Coronary artery (tissue), 2 donors: ENCODE measurements around the gene CDH2.

ENCODE experiments used
- DNase-seq: peaks from one replicate; pipeline ENCODE4 v3.0.0-alpha.2; 2017; ENCODE audit warnings: low spot score
- H3K27ac ChIP-seq, 2 donors: fragments of 200-600 bp; sonication (generic); one replicate each; pipeline ENCODE4 v1.5.1; 2016 to 2019
- H3K4me3 ChIP-seq: fragments of 200-600 bp; sonication (generic); 2 replicates; pipeline ENCODE4 v1.5.1; 2016; ENCODE audit warnings: mild to moderate bottlenecking, moderate library complexity
- TF ChIP-seq, protein P1 (sequence below): fragments of 200-600 bp; sonication (generic); IDR thresholded peaks from one replicate; pipeline ENCODE4 v1.5.1; 2019; ENCODE audit warnings: antibody characterized with exemption

CDH2 gene

DNA sequence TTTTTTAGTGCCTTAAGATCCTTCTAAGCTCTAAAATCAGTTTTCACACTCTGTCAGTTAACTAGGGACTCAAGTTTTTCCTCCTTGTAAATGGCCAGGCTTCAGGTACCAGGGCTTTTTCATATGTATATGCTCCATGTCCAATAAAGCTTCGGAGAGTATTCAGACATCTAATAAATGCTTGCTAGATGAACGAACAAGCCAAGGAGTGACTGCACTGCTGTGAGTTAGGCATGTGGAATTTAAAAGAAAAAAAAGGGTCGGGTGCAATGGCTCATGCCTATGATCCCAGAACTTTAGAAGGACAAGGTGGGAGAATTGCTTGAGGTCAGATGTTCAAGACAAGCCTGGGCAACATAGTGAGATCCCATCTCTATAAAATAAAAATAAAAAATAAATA lies 81.9 kb downstream of the CDH2 start:
- TF ChIP-seq, protein P1, sequence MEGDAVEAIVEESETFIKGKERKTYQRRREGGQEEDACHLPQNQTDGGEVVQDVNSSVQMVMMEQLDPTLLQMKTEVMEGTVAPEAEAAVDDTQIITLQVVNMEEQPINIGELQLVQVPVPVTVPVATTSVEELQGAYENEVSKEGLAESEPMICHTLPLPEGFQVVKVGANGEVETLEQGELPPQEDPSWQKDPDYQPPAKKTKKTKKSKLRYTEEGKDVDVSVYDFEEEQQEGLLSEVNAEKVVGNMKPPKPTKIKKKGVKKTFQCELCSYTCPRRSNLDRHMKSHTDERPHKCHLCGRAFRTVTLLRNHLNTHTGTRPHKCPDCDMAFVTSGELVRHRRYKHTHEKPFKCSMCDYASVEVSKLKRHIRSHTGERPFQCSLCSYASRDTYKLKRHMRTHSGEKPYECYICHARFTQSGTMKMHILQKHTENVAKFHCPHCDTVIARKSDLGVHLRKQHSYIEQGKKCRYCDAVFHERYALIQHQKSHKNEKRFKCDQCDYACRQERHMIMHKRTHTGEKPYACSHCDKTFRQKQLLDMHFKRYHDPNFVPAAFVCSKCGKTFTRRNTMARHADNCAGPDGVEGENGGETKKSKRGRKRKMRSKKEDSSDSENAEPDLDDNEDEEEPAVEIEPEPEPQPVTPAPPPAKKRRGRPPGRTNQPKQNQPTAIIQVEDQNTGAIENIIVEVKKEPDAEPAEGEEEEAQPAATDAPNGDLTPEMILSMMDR = no peak
- no peak for DNase-seq
- Histone ChIP-seq H3K4me3 (no peak overlapping the region), H3K27ac (no peak overlapping the region)

DNA sequence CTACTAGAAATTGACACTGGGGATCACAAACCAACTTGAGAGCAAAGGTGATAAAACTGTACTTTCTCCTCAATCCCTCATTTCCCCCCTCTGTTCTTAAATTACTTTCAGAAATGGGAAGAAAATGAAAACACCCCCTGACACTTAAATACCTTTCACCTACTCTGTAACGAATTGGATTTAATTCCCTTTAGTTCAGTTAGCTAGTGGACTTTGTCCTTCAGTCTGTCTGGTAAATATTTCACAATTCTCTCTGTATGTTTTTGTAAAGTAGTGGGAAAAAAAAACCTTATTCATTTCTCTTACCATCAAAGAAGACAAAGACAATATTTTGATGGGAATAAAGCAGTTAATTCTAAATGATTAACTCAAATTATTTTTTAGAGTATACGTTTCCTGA lies 85.7 kb downstream of the CDH2 start:
- TF ChIP-seq, protein P1 = no peak
- Histone ChIP-seq H3K27ac (no peak overlapping the region), H3K4me3 (no peak overlapping the region)
- no peak for DNase-seq

DNA sequence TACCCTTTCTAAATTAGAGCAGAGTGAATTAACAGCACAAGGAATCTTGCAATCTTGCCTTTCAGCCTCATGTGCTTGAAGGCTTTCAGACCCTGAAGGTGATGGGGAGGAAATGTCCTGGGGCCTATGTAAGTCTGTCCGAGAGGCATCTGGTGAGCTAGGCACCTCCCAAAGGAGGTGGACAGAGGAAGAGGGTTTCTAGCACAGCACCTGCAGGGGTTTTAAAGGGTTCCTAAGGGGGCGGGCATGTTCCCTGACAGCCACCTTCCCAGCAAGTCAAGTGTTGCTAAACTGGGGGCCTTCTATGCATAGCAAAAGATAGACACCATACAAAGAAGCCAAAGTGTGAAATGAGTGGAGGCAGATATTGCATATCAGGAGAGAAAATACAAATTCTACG lies 88.5 kb downstream of the CDH2 start:
- no peak overlapping the region for H3K27ac ChIP-seq
- no peak for DNase-seq
- TF ChIP-seq, protein P1 = no peak
- H3K4me3 ChIP-seq = no peak overlapping the region

GRCh38 chr18:28086670-28087552 lies 90.0 kb downstream of the CDH2 start:
- peak overlapping the region in 1 of 2 donors; percentile 18 for H3K27ac ChIP-seq
- TF ChIP-seq, protein P1 = no peak
- H3K4me3 ChIP-seq = peak overlapping the region; percentile 41
- DNase-seq = no peak

DNA sequence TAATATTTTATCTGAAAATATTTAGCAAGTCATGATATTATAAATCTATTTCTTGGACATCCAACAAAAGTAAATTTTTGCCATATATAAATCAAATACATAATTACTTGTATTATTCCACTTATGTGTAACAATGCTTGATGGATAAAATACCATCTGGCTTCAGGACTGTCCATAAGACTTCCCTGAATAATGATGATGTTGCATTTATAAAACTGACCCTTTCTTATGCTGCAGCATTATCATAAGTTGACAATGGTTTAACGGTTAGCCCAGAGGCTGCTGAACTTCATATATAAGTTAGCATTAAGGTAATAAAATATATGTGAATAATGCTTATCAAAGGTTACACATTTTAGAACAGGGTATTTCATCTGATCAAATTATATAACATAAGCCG lies 95.4 kb downstream of the CDH2 start:
- H3K4me3 ChIP-seq = no peak overlapping the region
- no peak overlapping the region for H3K27ac ChIP-seq
- TF ChIP-seq, protein P1 = no peak
- no peak for DNase-seq

DNA sequence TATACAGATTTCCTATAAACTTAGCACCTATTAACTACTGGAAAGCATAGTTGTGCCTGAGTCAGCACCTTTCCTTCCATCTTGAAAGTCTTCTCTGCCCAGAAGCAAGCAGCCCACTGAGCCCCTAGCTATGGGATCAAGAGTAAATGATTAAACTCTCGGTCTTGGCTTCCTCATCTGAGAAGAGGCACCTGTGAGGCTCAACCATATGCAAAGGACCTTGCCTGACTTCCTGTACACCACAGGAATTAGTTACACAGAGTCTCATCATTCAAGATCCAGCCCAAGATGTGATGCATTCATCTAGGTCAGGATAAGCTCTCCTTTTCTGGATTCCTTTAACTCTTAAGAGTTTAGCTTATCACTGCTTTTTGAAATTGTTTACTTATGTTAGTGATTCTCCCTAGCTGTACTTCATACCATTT lies 96.0 kb downstream of the CDH2 start:
- TF ChIP-seq, protein P1 = no peak

DNA sequence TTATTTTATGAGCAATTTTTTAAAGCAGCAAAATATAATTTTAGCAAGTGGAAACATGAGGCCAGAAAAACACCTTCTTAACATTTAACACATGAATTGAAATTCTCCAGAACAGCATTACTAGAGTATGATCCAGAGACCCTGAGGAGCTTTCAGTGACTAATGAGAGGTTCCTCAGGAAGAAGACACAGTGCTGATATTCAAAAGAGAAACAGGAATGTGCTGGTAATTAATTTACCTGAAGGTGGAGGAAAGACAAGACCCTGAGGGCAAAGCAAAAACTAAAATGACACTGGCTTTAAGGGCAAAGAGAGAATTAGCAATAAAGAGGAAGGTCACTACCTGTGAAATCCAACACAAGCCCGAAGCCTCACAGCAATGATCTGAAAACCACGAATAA lies 97.0 kb downstream of the CDH2 start:
- Histone ChIP-seq H3K27ac (no peak overlapping the region), H3K4me3 (no peak overlapping the region)
- TF ChIP-seq, protein P1 = no peak
- no peak for DNase-seq

More for the DNA sequence above, 96.0 kb downstream of the CDH2 start:
- Histone ChIP-seq H3K27ac (no peak overlapping the region), H3K4me3 (no peak overlapping the region)
- no peak for DNase-seq
